GM21381 (cell line): Measurements from ENCODE around the gene ZBED1.
"Not testable (repeated sequence)": the region's sequence is repeated elsewhere in the genome, so short reads cannot be mapped to it uniquely, and the experiment has no call there.

ENCODE experiments used
- ATAC-seq: cut with Tn5 transposase; IDR thresholded peaks from one replicate; pipeline ENCODE4 v1.9.1; 2021; ENCODE audit warnings: mild to moderate bottlenecking, moderate library complexity; ENCODE audit not compliant: unreplicated experiment

The ZBED1 gene

GRCh38 chrX:2457289-2458133, 43.3 kb downstream of the ZBED1 start:
- no peak for ATAC-seq

- not testable (repeated sequence) for ATAC-seq
Measured at GRCh38 chrX:2456091-2456490, 44.7 kb downstream of the ZBED1 start.

GRCh38 chrX:2454620-2455019, 46.2 kb downstream of the ZBED1 start:
- not testable (repeated sequence) for ATAC-seq

GRCh38 chrX:2452799-2453198, 48.0 kb downstream of the ZBED1 start:
- no peak for ATAC-seq

- ATAC-seq: no peak
Measured at GRCh38 chrX:2452317-2452784, 48.4 kb downstream of the ZBED1 start.

- ATAC-seq: no peak
Measured at GRCh38 chrX:2451501-2452316, 49.1 kb downstream of the ZBED1 start.

- ATAC-seq: no peak
Measured at GRCh38 chrX:2450681-2451080, 50.1 kb downstream of the ZBED1 start.

- no peak for ATAC-seq
Measured at GRCh38 chrX:2449135-2449886, 51.5 kb downstream of the ZBED1 start.

- no peak for ATAC-seq
Measured at GRCh38 chrX:2447484-2447883, 53.3 kb downstream of the ZBED1 start.

- ATAC-seq: no peak
Measured at GRCh38 chrX:2446815-2447214, 54.0 kb downstream of the ZBED1 start.

GRCh38 chrX:2445662-2446623, 54.8 kb downstream of the ZBED1 start:
- no peak for ATAC-seq

GRCh38 chrX:2442694-2443093, 58.1 kb downstream of the ZBED1 start:
- ATAC-seq: no peak

- ATAC-seq: no peak
Measured at GRCh38 chrX:2441466-2441865, 59.3 kb downstream of the ZBED1 start.

- no peak for ATAC-seq
Measured at GRCh38 chrX:2439613-2440012, 61.2 kb downstream of the ZBED1 start.
